ENCODE results near the gene ZNF316.
"Not testable (repeated sequence)": the region's sequence is repeated elsewhere in the genome, so short reads cannot be mapped to it uniquely, and the experiment has no call there.

ZNF316 gene

GRCh38 chr7:6634021-6634420, 3.1 kb upstream of the ZNF316 start:
- Mint-ChIP-seq H3K4me1 (ENCODE audit: low read depth) (peaks cover 17% of the 10 kb centered on the region), H3K36me3 (ENCODE audit: low read depth) (peaks cover 12% of the 10 kb centered on the region), H3K27me3 (no peaks in the 10 kb centered on the region), H3K9me3 (peaks cover 3% of the 10 kb centered on the region), H3K4me3 (no peak overlapping the region), H3K27ac (no peak overlapping the region)
- no peak for DNase-seq

DNA sequence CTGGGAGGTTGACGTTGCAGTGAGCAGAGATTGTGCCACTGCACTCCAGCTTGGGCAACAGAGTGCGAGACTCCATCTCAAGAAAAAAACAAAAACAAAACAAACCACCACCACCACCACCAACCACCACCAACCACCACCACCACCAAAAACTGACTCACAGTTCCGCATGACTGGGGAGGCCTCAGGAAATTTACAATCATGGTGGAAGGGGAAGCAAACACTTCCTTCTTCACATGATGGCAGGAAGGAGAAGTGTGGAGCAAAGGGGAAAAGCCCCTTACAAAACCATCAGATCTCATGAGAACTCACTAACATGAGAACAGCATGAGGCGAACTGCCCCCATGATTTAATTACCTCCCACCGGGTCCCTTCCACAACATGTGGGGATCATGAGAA, 2.1 kb upstream of the ZNF316 start:
- Mint-ChIP-seq H3K4me3 (peak overlapping the region; percentile 80), H3K4me1 (ENCODE audit: low read depth) (peaks cover 27% of the 10 kb centered on the region), H3K36me3 (ENCODE audit: low read depth) (peaks cover 21% of the 10 kb centered on the region), H3K27ac (peak overlapping the region; percentile 29)
- not testable (repeated sequence) for DNase-seq, H3K27me3 Mint-ChIP-seq, H3K9me3 Mint-ChIP-seq

GRCh38 chr7:6637544-6638229, 569 bp downstream of the ZNF316 start:
- Mint-ChIP-seq H3K4me1 (ENCODE audit: low read depth) (peaks cover 27% of the 10 kb centered on the region), H3K36me3 (ENCODE audit: low read depth) (peaks cover 49% of the 10 kb centered on the region), H3K27me3 (no peaks in the 10 kb centered on the region), H3K9me3 (peaks cover 7% of the 10 kb centered on the region), H3K27ac (peak overlapping the region; percentile 92), H3K4me3 (peak overlapping the region; percentile 87)
- peak; percentile 76 for DNase-seq

DNA sequence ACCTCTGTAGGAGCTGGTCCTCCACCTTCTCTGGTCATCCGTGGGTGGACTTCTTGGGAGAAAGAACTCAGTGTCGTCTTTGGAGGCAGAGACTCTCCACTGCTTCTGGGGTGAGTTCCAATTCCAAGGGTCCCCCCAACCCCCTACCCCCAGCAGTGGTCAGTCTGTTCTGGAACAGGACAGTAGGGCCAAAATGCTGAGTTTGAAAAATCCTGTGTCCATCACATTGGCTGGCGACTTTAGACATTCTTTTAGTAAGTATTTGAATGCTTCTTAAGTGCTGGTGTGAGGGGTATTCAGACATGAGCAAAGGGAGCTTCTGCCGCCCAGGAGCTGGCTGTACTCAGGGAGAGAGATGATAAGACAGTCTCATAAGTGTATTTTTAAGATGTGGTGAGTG, 1.9 kb downstream of the ZNF316 start:
- no peak for DNase-seq
- Mint-ChIP-seq H3K27me3 (no peaks in the 10 kb centered on the region), H3K4me1 (ENCODE audit: low read depth) (peaks cover 27% of the 10 kb centered on the region), H3K36me3 (ENCODE audit: low read depth) (peaks cover 59% of the 10 kb centered on the region), H3K9me3 (peaks cover 7% of the 10 kb centered on the region), H3K27ac (peak overlapping the region; percentile 92), H3K4me3 (peak overlapping the region; percentile 87)

GRCh38 chr7:6639627-6640026, 2.5 kb downstream of the ZNF316 start:
- H3K27me3 Mint-ChIP-seq: no peaks in the 10 kb centered on the region
- peaks cover 65% of the 10 kb centered on the region for H3K36me3 Mint-ChIP-seq (ENCODE audit: low read depth)
- peaks cover 7% of the 10 kb centered on the region for H3K9me3 Mint-ChIP-seq
- peak overlapping the region; percentile 92 for H3K27ac Mint-ChIP-seq
- DNase-seq: no peak
- peaks cover 27% of the 10 kb centered on the region for H3K4me1 Mint-ChIP-seq (ENCODE audit: low read depth)
- peak overlapping the region; percentile 87 for H3K4me3 Mint-ChIP-seq

GRCh38 chr7:6640246-6640721, 3.2 kb downstream of the ZNF316 start:
- peak; percentile 55 for DNase-seq
- Mint-ChIP-seq H3K4me3 (peak overlapping the region; percentile 87), H3K27ac (peak overlapping the region; percentile 92), H3K4me1 (ENCODE audit: low read depth) (peaks cover 25% of the 10 kb centered on the region), H3K36me3 (ENCODE audit: low read depth) (peaks cover 71% of the 10 kb centered on the region), H3K27me3 (no peaks in the 10 kb centered on the region), H3K9me3 (peaks cover 5% of the 10 kb centered on the region)

GRCh38 chr7:6641305-6642035, 4.4 kb downstream of the ZNF316 start:
- Mint-ChIP-seq H3K9me3 (peaks cover 5% of the 10 kb centered on the region), H3K27ac (peak overlapping the region; percentile 4), H3K4me3 (no peak overlapping the region), H3K27me3 (no peaks in the 10 kb centered on the region), H3K36me3 (ENCODE audit: low read depth) (peaks cover 82% of the 10 kb centered on the region), H3K4me1 (ENCODE audit: low read depth) (peaks cover 25% of the 10 kb centered on the region)
- DNase-seq: no peak

DNA sequence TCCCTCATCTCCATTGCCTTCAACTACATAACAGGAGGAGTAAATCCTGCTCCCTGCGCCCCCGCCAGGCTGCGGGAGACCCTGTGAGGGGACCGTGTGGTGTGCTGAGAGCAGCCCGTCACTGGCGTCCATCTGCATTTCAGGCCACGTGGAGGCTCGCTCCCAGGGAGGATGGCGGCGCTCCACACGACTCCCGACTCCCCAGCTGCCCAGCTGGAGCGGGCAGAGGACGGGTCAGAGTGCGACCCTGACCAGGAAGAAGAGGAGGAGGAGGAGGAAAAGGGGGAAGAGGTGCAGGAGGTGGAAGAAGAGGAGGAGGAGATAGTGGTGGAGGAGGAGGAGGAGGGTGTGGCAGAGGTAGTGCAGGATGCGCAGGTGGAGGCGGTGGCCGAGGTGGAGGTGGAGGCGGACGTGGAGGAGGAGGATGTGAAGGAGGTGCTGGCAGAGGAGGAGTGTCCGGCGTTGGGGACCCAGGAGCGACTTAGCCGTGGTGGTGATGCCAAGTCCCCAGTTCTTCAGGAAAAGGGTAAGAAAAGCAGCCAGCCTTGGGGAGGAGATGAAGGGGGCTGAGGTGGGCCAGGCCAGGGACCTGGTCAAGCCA, 5.2 kb downstream of the ZNF316 start:
- Mint-ChIP-seq H3K36me3 (ENCODE audit: low read depth) (peaks cover 91% of the 10 kb centered on the region), H3K4me3 (no peak overlapping the region), H3K27ac (no peak overlapping the region), H3K27me3 (no peaks in the 10 kb centered on the region), H3K9me3 (peaks cover 5% of the 10 kb centered on the region), H3K4me1 (ENCODE audit: low read depth) (peaks cover 25% of the 10 kb centered on the region)
- DNase-seq: no peak

GRCh38 chr7:6642861-6643640, 5.9 kb downstream of the ZNF316 start:
- DNase-seq: no peak
- H3K36me3 Mint-ChIP-seq (ENCODE audit: low read depth): peaks cover 95% of the 10 kb centered on the region
- H3K9me3 Mint-ChIP-seq: peaks cover 5% of the 10 kb centered on the region

DNA sequence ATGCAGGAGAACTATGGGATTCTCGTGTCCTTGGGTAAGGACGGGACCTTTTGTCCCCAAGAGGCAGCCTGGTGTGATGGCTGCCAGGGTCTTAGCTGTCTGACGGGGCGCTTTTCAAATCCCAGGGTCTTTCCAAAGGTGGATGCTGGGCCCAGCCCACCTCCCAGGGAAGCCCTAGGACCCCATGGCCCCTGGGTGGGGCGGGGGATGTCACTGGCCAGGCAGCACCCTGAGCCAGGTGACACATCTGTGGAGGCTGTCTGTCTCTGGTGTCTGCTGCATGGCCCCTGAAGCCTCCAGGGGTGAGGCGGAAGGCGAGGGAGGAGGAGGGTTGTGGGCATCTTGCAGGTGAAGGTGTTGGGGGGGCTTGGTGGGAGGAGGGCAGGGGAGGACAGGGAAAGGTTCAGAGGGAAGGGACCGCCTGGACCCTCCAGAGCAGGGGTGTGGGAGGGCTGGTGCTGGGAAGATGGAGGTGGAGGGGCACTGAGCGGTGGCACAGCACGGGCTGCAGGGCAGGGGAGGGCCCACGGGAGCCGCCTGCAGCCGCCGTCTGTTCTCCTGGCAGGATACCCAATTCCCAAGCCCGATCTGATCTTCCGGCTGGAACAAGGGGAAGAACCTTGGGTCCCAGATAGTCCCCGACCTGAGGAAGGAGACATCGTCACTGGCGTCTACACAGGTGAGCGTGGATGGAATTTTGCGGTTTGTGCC, 7.0 kb downstream of the ZNF316 start:
- DNase-seq: no peak
- Mint-ChIP-seq H3K27ac (no peak overlapping the region), H3K4me3 (no peak overlapping the region), H3K9me3 (peaks cover 5% of the 10 kb centered on the region), H3K4me1 (ENCODE audit: low read depth) (peaks cover 13% of the 10 kb centered on the region), H3K27me3 (no peaks in the 10 kb centered on the region), H3K36me3 (ENCODE audit: low read depth) (peaks cover 96% of the 10 kb centered on the region)

More at GRCh38 chr7:6642861-6643640, 5.9 kb downstream of the ZNF316 start:
- Mint-ChIP-seq H3K4me3 (no peak overlapping the region), H3K27me3 (no peaks in the 10 kb centered on the region), H3K27ac (no peak overlapping the region), H3K4me1 (ENCODE audit: low read depth) (peaks cover 22% of the 10 kb centered on the region)

DNA sequence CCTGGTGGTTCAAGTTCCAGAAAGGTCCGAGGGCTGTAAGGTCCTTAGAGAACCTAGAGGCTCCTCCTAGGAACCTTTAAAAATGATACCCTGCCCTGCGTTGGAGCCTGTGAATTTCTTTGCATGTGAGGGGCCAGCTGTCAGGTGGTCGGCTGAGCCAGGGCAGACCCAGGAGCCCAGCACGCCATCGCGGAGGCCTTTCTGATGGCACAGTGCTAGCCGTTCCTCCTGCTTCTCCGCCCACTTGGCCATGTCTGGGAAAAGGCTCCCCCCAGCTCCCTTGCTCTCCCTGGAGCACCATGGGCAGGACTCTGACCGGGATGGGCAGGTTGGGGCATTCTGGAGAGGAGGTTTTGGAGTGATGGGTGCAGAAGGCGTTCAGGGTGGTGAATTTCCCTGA, 7.6 kb downstream of the ZNF316 start:
- no peaks in the 10 kb centered on the region for H3K27me3 Mint-ChIP-seq
- no peak overlapping the region for H3K4me3 Mint-ChIP-seq
- peaks cover 5% of the 10 kb centered on the region for H3K9me3 Mint-ChIP-seq
- peaks cover 96% of the 10 kb centered on the region for H3K36me3 Mint-ChIP-seq (ENCODE audit: low read depth)
- peaks cover 6% of the 10 kb centered on the region for H3K4me1 Mint-ChIP-seq (ENCODE audit: low read depth)
- H3K27ac Mint-ChIP-seq: no peak overlapping the region
- no peak for DNase-seq

DNA sequence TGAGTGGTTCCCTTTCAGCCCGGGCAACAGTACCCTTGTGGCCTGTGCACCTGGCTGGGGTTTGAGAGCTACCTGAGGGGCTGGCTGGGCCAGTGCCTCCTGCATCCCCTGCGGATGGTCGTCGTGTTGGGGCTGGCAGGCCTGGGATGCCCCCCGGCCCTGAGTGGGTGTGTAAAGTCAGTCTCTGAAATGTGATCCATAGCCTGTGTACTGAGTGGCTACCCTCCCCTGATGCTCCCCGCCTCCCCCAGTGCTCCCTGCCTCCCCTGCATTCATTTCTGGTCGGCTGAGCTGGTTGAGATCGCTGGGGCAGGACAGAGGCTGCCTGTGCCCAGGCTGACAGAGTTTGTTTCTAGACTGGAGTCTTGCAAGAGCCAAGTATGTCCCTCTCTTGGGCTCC, 9.3 kb downstream of the ZNF316 start:
- Mint-ChIP-seq H3K4me3 (no peak overlapping the region), H3K9me3 (peaks cover 4% of the 10 kb centered on the region), H3K36me3 (ENCODE audit: low read depth) (peaks cover 96% of the 10 kb centered on the region), H3K27me3 (no peaks in the 10 kb centered on the region), H3K4me1 (ENCODE audit: low read depth) (no peaks in the 10 kb centered on the region), H3K27ac (peak overlapping the region; percentile 74)
- DNase-seq: no peak

DNA sequence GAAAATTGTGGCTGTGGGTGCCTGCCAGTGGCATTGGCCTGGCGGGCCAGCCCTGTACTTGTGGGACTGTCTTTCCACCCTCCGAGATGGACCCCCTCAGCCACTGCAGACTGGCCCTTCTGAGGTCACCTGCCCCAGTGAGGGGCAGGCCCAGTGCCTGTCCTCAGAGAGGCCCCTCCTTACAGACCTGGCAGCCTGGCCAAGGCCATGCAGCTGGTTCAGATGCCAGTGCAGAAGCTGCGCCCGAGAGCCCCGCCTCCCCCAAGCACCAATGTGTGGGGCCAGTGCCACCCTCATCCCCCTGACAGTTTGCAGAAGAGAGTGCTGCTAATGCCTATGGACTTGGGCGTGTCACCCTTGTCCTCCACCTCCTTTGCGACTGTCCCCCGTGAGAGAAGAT, 10.0 kb downstream of the ZNF316 start:
- no peak for DNase-seq
- Mint-ChIP-seq H3K4me1 (ENCODE audit: low read depth) (no peaks in the 10 kb centered on the region), H3K4me3 (no peak overlapping the region), H3K36me3 (ENCODE audit: low read depth) (peaks cover 96% of the 10 kb centered on the region), H3K27me3 (no peaks in the 10 kb centered on the region), H3K9me3 (peaks cover 4% of the 10 kb centered on the region), H3K27ac (peak overlapping the region; percentile 74)

- Mint-ChIP-seq H3K27ac (no peak overlapping the region), H3K4me1 (ENCODE audit: low read depth) (no peaks in the 10 kb centered on the region), H3K36me3 (ENCODE audit: low read depth) (peaks cover 94% of the 10 kb centered on the region), H3K4me3 (no peak overlapping the region), H3K27me3 (no peaks in the 10 kb centered on the region), H3K9me3 (peaks cover 4% of the 10 kb centered on the region)
- DNase-seq: no peak
These were observed 10.4 kb downstream of the ZNF316 start for GRCh38 chr7:6647541-6647940.

Measured in activated T-cell treated with anti-CD3 and anti-CD28 coated beads, Interleukin-2, amount 50 U/mL, for 24 hours (primary cell).